LNCaP clone FGC (cell line): ENCODE data around the gene RNASE2.
A peak's percentile ranks its signal among the peaks of the same experiment; 100 is the strongest.
"Not testable (repeated sequence)": the region's sequence is repeated elsewhere in the genome, so short reads cannot be mapped to it uniquely, and the experiment has no call there.

Experiments
- DNase-seq: peaks from one replicate; pipeline ENCODE4 v3.0.0-alpha.2; 2011; ENCODE audit warnings: low read depth
- H3K4me3 ChIP-seq: 2 replicates; pipeline ENCODE4 v1.5.1; 2011; ENCODE audit warnings: mild to moderate bottlenecking, low read depth, low read length, control low read depth
- TF ChIP-seq, protein P1 (sequence below): IDR thresholded peaks from 2 replicates; pipeline ENCODE4 v1.5.1; 2012; ENCODE audit warnings: mild to moderate bottlenecking; ENCODE audit not compliant: control insufficient read depth, insufficient read depth; ENCODE audit errors: extremely low read depth

Gene RNASE2

DNA sequence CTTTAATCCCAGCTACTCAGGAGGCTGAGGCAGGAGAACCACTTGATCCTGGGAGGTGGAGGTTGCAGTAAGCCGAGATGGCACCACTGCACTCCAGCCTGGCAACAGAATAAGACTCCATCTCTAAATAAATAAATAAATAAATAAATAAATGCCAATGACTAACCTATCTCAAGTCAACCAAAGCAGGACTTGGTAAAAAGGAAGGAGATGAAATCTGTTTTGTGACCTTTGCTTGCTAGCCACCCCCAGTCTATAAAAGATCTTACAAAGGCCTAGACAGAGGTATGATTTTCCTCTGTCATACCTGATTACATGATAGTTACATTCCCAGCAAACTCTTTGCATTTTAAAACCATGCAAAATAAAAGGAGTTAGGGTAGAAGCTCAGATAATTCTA, 21.0 kb downstream of the RNASE2 start:
- TF ChIP-seq, protein P1, sequence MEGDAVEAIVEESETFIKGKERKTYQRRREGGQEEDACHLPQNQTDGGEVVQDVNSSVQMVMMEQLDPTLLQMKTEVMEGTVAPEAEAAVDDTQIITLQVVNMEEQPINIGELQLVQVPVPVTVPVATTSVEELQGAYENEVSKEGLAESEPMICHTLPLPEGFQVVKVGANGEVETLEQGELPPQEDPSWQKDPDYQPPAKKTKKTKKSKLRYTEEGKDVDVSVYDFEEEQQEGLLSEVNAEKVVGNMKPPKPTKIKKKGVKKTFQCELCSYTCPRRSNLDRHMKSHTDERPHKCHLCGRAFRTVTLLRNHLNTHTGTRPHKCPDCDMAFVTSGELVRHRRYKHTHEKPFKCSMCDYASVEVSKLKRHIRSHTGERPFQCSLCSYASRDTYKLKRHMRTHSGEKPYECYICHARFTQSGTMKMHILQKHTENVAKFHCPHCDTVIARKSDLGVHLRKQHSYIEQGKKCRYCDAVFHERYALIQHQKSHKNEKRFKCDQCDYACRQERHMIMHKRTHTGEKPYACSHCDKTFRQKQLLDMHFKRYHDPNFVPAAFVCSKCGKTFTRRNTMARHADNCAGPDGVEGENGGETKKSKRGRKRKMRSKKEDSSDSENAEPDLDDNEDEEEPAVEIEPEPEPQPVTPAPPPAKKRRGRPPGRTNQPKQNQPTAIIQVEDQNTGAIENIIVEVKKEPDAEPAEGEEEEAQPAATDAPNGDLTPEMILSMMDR = no peak
- DNase-seq = no peak
- H3K4me3 ChIP-seq = no peak overlapping the region

DNA sequence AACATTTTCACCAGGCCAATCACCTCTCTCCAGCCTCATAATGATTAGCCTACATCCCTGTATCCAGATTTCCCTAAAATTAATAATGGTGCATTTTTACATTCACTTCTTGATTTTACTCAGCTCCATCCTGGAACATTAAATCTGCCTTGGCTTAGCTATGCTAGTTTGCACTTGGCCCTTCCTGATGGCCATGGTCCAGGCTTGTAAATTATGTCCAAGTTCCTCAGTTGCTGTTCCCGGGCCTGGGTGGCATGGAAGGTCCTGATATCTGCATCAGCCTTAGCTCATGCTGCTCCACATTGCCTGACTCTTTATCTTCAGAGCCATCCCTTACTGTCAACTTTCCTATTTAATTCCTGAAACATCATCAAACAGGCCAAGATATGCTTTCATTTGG, 23.4 kb downstream of the RNASE2 start:
- H3K4me3 ChIP-seq = no peak overlapping the region
- no peak for DNase-seq
- TF ChIP-seq, protein P1 = no peak

DNA sequence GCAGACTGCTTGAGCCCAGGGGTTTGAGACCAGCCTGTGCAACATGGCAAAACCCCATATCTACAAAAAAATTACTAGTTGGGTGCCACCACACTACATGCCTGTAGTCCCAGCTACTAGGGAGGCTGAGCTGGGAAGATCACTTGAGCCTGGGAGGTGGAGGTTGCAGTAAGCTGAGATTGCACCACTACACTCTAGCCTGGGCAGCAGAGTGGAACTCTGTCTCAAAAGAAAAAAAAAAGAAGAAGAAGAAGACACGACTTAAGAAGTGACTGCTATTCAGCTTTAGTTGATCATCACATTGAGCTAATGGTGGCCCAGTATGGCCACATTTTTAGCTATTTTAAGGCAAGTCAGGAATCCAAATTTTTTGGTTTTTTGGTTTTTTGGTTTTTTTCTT, 25.6 kb downstream of the RNASE2 start:
- TF ChIP-seq, protein P1 = no peak
- H3K4me3 ChIP-seq = no peak overlapping the region
- DNase-seq = no peak

DNA sequence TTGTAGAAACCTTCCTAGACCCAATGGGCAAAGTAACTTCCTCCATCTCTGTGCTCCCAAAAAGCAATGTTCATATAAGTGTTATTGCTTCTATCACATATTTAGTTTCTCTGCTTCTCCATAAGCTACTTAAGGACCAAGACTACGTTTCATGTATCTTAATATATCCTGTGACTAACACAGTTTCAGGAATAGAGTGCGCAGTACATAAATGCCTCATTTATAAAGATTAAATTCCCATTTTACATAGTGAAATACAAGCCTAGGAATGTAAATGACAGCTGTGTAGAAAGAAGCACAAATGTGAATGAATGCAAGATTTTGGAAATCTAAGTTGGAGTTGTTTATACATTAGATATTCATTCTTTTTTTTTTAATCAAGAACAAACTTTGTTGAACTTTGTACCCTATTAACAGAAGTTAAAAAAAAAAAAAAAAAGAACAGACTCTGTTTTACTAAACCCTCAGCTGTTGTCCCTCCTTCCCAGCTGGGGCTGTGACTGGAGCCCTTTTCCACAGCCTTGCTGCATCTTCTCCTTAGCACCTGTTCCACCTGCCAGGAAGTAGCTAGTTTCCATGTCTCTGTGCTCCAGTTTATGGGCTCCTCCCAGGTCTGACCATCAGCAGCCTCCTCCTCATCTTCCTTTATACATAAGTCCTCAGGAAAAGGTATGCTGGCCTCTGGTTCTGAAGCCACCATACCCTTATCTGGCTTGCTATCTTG, 27.5 kb downstream of the RNASE2 start:
- H3K4me3 ChIP-seq = no peak overlapping the region
- no peak for DNase-seq
- TF ChIP-seq, protein P1 = no peak

DNA sequence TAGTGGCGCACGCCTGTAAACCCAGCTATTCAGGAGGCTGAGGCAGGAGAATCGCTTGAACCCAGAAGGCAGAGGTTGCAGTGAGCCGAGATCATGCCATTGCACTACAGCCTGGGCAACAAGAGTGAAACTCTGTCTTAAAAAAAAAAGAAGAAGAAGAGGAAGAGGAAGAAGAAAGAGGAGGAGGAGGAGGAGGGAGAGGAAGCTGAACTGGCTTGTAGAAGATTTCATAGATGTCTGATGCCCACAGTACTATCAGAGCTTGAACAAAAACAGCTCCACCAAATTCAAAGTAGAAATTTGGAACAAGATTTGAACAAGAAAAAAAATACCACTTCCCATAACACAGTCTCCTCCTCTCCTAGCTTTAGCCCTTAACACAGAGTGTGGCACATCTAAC, 30.4 kb downstream of the RNASE2 start:
- DNase-seq, H3K4me3 ChIP-seq: not testable (repeated sequence)

DNA sequence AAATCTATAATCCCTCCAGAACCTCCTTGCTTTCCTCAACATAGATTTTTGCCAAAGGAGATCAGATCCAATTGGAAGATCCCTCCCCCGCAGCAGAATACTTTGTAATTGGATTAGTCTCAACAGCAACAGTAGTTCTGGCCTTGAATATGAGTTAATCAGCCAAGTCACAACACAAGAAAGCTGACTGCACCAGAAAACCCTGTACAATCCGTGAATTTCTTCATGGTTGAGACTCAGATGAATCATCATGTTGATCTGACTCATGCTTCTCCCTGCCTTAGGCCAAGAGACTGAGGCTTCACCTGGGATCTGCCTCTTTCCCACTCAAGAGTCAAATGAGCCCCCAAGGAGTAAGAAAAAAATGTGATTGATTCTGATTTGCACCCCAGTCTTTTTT, 31.5 kb downstream of the RNASE2 start:
- H3K4me3 ChIP-seq = no peak overlapping the region
- TF ChIP-seq, protein P1 = no peak
- no peak for DNase-seq

DNA sequence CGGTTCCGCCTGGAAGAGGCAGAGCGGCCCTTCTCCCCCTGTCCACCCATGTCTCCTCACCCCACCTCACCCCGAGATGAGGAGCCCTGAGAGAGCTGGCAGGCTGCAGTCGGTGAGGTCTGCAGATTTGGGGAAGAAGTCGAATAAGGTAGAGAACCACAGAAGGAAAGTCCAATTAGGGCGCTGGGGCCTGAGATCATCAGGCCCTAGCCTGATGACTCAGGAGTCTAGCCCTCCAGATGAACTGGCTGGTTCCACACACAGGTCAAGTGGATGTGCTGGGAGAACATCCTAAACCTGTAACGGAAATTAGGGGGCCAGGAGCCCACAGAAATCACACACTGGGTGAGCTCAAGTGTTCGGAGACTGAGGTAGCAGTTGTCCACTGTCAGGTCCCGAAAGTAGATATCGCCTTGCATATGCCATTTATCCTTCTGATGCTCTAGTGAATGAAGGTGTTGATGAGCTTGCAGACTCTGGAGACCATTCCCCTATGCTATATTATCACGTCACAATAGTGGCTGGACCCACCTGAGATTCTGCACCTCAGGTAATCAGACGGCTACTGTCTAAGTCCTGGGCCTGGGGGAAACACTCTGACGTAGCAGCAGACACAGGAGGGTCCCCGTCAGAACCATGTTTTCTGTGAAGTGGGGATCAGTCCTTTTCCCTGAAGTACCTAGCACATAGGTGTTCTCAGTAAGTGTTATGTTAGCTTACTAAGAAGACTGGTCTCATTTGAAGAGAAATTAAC, 33.6 kb downstream of the RNASE2 start:
- TF ChIP-seq, protein P1 = no peak
- H3K4me3 ChIP-seq = peak overlapping the region; percentile 98
- no peak for DNase-seq
